NCI-H2081 treated with DMSO at 0.1 percent for 48 hours (cell line): ENCODE data around the gene RNF166.

Experiments
- DNase-seq: peaks from one replicate; lab custom pipeline; 2025; lab: John Stamatoyannopoulos, UW

RNF166 gene

DNA sequence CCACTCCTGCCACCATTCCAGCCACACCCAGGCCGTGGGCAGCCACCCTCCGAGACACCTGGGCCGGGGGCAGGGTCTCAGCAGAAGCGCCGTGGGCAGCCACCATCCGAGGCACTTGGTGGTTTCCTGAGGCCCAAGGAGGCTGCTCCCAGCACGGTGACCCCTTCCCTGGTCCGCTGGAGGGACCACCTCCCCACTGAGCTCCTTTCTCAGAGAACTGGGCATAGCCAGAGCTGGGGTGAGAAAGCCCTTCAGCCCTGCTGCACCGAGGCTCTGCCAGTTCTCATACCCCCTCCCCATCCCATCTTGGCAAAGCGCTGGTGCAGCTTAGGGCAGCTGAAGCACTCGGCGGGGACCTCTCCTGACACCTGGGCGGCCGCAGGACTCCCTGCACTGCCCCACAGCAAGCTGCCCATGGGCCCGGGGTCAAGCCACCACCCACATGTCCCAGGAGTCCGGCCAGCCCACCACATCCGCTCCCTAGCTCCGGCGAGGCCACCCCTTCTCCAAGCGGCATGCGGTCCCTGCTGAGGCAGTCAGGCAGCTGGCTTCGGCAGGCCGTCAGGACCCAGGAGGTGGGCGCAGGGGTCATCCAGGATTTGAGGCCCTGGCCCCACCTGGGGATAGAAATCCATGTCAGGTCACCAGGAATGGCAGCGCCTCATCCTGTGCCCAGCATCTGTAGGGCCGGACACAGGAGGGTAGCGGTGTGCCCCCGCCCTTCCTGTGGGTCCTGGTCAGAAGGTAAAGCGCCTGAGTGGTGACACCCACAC is 54.0 kb downstream of the RNF166 start:
- no peak for DNase-seq

DNA sequence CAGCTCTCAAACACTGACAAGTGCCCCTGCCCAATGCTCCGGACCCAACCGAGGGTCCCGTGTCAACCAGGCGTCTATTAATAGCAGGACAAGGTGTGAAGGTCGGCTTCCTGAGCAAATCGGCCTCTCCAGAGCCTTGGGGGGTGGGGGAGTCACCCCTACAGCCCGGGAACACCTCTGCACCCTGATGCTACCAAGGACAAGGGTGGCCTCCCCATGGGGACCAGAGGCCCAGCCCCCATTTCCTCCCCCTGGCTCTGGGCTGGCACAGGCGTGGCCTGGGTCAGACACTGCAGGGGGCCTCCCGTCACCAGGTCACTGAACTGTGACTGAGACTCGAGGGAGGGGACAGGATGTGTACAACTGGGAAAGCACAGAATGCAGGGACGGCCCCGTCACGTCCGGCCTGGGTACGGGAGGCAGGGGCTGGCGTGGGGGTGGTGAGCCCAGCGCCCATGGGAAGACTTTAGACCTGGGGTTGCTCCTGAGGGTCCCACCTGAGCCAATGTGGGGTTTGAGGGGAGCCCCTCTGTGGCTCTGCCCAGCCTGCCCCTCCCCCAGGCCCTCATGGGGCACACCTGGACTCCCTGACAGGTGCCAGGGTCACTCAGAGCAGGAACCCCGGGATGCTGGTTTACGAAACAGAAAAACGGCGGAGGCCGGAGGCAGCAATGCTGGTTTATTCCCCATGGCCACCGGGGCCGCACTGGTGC is 54.8 kb downstream of the RNF166 start:
- DNase-seq = no peak

DNA sequence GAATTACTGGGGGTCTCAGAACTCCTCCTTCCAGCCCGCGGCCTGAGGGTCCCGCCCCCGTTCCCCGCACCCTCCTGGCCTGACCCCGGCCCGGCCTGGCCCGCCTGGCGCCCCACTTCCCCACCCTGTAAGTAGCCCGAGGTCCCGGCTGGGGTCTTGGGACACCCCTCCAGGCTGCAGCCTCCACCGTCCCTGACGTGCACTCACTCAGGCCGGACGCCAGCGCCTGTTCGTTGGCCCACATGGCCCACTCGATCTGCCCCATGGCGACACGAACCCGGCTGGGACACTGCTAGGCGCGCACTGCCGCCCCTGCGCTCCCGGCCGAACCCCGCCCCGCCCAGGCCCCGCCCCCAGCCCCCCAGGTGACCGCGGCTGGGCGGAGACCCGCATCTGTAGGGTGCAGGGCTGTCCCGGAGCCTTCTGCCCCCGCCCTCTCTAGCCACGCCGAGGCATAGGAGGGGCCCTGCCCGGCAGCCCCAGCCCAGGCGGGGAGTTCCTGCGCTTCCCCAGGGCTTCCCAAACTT is 55.4 kb downstream of the RNF166 start, which contains the start of gene CYBA:
TSS of gene CYBA (minus strand) at position 305 of the 527 bp plus-strand sequence. CDS start at position 265, 40 bp downstream.
- DNase-seq = no peak

DNA sequence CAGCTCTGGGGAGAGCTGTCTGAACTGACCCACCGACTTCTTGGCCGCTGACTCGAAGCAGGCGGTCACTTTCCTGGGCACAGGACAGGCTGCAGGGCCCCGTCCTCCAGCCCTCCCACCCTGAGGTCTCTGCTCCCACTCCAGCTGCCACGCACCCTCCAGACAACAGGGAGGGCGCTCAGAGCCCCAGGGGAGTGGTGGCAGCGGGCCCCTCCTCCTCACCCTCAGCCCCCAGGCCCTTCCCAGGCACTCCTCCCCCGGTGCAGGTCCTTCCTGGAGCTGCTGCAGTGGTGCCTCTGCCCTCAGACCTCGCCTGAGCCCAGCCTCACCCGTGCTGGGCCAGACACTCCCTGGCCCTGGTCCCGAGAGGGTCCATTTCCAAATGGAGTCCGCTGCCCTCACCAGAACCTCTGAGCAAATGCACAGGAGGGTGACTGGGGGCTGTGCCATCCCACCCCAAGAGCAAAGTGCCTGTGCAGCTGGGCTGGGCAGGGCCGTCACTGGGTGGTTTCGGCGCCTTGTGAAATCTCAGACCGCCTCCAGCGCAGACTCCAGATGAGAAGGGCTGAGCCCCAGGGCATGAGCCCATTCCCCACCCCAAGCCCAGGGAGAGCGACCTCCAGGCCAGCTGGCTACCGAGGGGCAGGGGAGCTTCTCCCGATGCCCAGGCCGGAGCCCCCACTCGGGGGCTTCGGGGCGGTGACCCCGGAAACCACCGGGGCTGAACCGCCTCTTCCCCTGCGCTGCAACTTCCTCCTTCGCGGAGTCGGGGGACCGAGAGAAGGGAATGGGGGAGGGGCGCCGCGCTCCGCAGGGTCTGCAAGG is 56.1 kb downstream of the RNF166 start:
- no peak for DNase-seq

DNA sequence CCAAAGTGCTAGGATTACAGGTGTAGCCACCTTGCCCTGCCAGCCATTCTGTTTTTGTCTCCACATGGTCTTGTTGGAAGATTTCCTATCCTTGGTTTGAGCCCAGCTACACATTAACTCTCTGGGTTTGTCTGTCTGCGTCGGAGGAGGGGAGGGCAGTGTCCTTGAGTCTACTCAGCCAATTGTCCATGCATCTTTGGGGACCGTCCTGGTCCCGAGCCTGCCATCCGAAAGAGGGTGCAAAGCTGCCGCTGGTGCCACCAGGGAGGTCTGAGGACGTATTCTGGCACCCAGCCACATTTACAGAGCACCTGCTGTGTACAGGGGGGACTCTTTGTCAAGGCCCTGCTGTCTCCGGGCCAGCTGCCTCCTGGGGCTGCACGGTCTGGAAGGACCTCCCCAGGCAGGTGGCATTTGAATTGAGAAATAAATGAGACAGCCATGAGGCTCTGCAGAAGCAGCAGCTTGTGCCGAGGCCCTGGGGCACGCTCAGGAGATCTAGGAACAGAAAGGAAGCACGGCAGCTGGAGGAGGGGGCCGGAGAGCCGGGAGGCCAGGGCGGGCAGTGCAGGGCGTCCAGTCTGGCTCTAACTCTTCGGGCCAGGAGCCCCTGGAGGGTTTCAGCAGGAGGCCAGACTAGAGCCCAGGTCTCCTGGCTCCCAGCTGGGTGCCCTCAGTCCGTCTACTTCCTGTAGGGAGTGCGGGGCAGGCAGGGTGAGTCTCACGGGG is 56.8 kb downstream of the RNF166 start:
- no peak for DNase-seq

DNA sequence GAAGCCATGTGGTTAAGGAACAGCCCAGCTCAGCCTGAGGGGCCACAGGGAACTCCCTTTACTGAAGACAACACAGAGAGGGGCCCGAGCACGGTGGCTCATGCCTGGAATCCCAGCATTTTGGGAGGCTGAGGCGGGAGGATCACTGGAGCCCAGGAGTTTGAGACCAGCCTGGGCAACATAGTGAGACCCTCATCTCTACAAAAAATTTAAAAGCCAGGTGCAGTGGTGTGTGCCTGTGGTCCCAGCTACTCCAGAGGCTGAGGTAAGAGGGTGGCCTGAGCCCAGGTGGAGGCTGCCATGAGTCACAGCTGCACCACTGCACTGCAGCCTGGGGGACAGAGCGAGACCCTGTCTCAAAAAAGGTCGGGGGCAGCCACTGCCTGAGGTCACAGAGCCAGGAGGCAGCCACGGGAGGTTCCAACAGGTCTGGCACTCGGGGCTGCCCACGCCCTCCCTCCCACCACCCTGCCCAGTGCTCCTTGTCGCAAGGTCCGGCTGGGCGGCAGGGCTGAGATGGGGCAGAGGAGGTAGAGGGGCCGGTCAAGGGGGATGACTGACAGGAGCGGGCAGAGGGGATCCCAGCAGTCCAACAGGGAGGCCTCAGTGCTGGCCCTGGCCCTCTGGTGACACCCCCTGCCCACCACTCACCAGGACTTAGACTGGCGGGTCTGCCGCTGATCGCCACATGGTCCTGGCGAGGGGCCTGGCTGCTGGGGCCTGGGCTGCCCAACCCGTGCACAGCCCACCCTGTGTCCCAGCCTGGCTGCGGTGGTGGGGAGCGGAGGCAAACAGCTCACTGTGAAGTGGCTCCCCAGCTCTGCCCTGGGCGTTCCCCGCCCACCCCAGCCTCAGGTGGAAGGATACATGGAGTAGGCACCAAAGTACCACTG is 58.8 kb downstream of the RNF166 start:
- DNase-seq = no peak
